ENCODE results near the gene TMEM272.

Gene TMEM272

DNA sequence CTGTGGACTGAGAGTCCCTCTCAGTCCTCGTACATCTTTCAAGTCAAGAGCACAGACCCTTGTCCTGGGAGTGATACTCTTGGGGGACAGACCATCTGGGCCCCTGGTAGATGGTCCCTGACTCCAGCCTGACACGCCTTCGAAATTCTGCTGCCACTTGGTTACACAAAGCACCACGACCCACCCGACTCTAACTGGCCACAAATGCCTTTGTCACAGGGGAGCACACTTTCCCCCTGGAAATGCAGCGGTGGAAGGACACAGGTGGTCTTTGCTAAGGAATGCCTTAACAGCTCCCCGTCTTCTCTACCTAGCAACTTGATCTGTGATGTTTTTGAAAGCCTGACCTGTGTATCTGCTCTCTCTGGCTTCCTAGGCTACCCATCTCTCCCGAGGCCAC, 27.3 kb downstream of the TMEM272 start:
- TF ChIP-seq, protein P1, sequence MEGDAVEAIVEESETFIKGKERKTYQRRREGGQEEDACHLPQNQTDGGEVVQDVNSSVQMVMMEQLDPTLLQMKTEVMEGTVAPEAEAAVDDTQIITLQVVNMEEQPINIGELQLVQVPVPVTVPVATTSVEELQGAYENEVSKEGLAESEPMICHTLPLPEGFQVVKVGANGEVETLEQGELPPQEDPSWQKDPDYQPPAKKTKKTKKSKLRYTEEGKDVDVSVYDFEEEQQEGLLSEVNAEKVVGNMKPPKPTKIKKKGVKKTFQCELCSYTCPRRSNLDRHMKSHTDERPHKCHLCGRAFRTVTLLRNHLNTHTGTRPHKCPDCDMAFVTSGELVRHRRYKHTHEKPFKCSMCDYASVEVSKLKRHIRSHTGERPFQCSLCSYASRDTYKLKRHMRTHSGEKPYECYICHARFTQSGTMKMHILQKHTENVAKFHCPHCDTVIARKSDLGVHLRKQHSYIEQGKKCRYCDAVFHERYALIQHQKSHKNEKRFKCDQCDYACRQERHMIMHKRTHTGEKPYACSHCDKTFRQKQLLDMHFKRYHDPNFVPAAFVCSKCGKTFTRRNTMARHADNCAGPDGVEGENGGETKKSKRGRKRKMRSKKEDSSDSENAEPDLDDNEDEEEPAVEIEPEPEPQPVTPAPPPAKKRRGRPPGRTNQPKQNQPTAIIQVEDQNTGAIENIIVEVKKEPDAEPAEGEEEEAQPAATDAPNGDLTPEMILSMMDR (IDR thresholded peaks at IDR 0.05; ENCODE audit: low read depth, low read length), result no peak
- H3K4me3 ChIP-seq (ENCODE audit: low read depth, low read length), result no peak overlapping the region
- DNase-seq (ENCODE audit: low read depth), result no peak

DNA sequence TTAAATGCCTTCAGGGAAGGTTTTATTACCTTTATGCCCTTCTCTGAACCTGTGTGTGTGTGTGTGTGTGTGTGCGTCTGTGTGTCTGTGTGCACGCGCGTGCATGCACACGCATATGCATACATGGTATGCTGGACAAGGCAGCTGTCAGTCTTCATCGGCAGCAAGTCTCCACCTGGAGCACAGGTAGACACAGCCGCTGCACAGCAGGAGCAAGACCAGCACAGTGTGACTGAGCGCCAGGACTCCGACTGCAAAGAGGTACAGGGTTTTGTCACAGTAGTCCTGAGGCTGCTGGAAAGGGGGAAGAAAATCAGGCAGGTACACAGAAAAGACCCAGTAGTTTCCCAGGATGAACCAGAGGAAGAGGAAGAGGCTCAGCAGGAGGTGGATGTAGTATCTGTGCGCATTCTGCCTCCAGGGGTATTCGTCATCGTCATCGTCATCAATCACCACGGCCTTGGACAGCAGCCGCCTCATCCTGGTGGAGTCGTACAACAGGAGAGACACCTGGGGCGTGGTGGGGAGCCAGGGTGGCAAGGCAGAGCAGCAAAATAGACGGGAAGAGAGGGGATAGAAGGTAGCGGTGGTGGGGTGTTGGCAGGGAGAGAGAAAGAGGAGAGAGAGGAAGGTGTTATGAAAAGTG, 28.2 kb downstream of the TMEM272 start:
- DNase-seq (ENCODE audit: low read depth), result no peak
- H3K4me3 ChIP-seq (ENCODE audit: low read depth, low read length), result no peak overlapping the region
- TF ChIP-seq, protein P1 (IDR thresholded peaks at IDR 0.05; ENCODE audit: low read depth, low read length), result no peak
- TF ChIP-seq POLR2A (IDR thresholded peaks at IDR 0.05; ENCODE audit: extremely low read depth, insufficient read length) (no peak), MYC (IDR thresholded peaks at IDR 0.05; ENCODE audit: low read depth, low read length) (no peak), MAX (IDR thresholded peaks at IDR 0.05; ENCODE audit: low read depth, low read length) (no peak)

- H3K4me3 ChIP-seq (ENCODE audit: low read depth, low read length), result no peak overlapping the region
- TF ChIP-seq, protein P1 (IDR thresholded peaks at IDR 0.05; ENCODE audit: low read depth, low read length), result no peak
- TF ChIP-seq POLR2A (IDR thresholded peaks at IDR 0.05; ENCODE audit: extremely low read depth, insufficient read length) (no peak), MYC (IDR thresholded peaks at IDR 0.05; ENCODE audit: low read depth, low read length) (no peak), MAX (IDR thresholded peaks at IDR 0.05; ENCODE audit: low read depth, low read length) (no peak)
- no peak for DNase-seq (ENCODE audit: low read depth)
Observed at GRCh38 chr13:51815848-51816247, 29.1 kb downstream of the TMEM272 start.

DNA sequence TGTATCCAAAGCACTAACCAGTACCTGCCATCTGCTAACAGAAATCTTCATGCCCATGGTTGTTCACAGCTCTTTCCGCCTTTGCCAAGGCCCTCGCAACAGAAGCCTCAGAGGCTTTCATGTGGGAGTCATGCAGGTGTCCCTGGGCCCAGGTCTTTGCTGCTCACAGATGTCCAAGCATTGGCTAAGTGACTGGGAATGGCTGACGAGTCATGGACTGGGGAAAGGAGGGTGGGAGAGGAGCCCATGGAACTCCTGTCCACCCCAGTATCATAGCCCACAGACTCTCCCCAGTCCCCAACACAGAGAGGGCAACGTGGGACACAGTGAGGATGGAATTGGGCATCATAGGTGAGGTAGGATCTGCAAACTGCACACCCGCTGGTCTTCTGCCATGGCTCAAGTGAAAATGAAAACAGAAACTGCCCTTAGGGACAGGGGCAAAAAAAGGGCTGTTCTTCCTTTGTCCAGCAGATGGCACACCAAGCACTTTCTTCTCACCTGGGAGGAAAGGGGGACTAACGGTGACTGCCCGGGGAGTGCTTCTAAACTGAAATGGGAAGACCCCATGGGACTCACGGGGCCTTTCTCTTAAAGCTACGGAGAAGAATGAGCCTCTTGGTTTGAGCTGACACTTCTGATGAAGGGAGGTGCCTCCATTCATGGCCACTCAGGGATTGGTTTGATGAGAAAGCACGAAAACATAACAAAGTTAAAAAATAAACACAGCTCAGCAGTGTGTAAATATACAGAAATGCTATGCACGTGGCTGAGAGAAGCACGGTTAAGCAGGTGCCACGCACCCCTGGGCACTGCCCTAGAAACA, 29.9 kb downstream of the TMEM272 start:
- H3K4me3 ChIP-seq (ENCODE audit: low read depth, low read length), result no peak overlapping the region
- DNase-seq (ENCODE audit: low read depth), result peak; percentile 87
- TF ChIP-seq MAX (IDR thresholded peaks at IDR 0.05; ENCODE audit: low read depth, low read length) (peak; percentile 47; the same call in 1 of the 2 replicates), MYC (IDR thresholded peaks at IDR 0.05; ENCODE audit: low read depth, low read length) (peak; percentile 50; the same call in 1 of the 2 replicates), POLR2A (IDR thresholded peaks at IDR 0.05; ENCODE audit: extremely low read depth, insufficient read length) (no peak)
- TF ChIP-seq, protein P1 (IDR thresholded peaks at IDR 0.05; ENCODE audit: low read depth, low read length), result peak; percentile 85

GRCh38 chr13:51814071-51814470, 30.9 kb downstream of the TMEM272 start:
- no peak for DNase-seq (ENCODE audit: low read depth)
- TF ChIP-seq MYC (IDR thresholded peaks at IDR 0.05; ENCODE audit: low read depth, low read length) (no peak), POLR2A (IDR thresholded peaks at IDR 0.05; ENCODE audit: extremely low read depth, insufficient read length) (no peak), MAX (IDR thresholded peaks at IDR 0.05; ENCODE audit: low read depth, low read length) (no peak)
- TF ChIP-seq, protein P1 (IDR thresholded peaks at IDR 0.05; ENCODE audit: low read depth, low read length), result no peak
- H3K4me3 ChIP-seq (ENCODE audit: low read depth, low read length), result no peak overlapping the region

All from NB4 (cell line).